SU-DHL-6 (cell line): ENCODE results near the gene DUOX2.

Source experiments
- CTCF ChIP-seq: fragments of 200-600 bp; sonication (generic); IDR thresholded peaks from one replicate; pipeline ENCODE4 v1.5.1; 2017; ENCODE audit warnings: antibody characterized with exemption, mild to moderate bottlenecking, low read length, moderate library complexity; ENCODE audit not compliant: insufficient read depth, poor library complexity, severe bottlenecking
- EZH2phosphoT487 ChIP-seq: fragments of 200-600 bp; sonication (generic), shearing (Covaris generic); conservative IDR thresholded peaks from 2 replicates; pipeline ENCODE4 v1.6.1; 2018; ENCODE audit warnings: mild to moderate bottlenecking, antibody characterized with exemption, low read length, moderate library complexity, mixed read lengths

DNA sequence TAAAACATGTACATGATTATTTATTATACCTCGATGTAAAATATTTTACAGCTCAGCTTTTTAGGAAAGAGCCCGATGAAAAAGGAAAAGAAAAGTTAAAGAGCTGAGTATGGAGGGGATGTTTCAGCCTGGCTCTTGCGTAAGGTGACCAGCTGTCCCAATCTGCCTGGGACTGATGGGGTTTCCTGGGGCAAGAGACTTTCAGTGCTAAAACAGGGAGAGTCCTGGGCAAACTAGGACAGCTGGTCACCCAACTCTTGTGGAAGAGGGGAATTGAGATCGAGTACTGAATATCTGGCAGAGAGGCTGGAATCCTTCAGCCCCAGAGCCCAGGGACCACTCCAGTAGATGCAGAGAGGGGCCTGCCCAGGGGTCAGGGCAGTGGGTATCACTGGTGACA lies 21.0 kb downstream of the DUOX2 start:
- TF ChIP-seq CTCF (no peak), EZH2phosphoT487 (no peak)
